PC-9 (cell line): ENCODE measurements around the gene DIAPH3.

Source experiments
- EZH2 ChIP-seq: fragments of 200-600 bp; sonication (generic); IDR thresholded peaks from 2 replicates; pipeline ENCODE4 v1.8.0; 2017; ENCODE audit warnings: antibody characterized with exemption, low read depth
- TF ChIP-seq, protein P1 (sequence below): fragments of 200-600 bp; sonication (generic); conservative IDR thresholded peaks from 2 replicates; pipeline ENCODE4 v1.6.1; 2017; ENCODE audit warnings: mixed run types, antibody characterized with exemption, mild to moderate bottlenecking, moderate library complexity

DNA sequence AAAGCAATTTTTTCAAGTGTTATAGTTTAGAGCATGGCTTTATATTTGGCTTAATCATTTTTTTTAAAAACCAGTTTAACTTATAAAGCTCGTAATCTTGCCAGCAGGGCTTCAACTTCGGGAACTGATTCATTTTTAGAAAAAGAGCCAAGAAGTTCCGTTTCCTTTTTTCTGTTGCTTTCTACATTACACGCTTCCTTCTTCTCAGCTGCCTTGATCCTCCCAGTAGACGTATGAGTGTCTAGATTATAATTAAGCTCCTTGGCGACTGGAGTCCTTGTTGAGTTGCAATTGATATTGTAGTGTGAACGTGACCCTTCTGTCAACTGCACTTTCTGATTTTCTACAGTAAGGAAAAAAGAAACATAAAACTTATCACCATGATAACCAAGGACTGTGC, 497.2 kb downstream of the DIAPH3 start:
- TF ChIP-seq, protein P1, sequence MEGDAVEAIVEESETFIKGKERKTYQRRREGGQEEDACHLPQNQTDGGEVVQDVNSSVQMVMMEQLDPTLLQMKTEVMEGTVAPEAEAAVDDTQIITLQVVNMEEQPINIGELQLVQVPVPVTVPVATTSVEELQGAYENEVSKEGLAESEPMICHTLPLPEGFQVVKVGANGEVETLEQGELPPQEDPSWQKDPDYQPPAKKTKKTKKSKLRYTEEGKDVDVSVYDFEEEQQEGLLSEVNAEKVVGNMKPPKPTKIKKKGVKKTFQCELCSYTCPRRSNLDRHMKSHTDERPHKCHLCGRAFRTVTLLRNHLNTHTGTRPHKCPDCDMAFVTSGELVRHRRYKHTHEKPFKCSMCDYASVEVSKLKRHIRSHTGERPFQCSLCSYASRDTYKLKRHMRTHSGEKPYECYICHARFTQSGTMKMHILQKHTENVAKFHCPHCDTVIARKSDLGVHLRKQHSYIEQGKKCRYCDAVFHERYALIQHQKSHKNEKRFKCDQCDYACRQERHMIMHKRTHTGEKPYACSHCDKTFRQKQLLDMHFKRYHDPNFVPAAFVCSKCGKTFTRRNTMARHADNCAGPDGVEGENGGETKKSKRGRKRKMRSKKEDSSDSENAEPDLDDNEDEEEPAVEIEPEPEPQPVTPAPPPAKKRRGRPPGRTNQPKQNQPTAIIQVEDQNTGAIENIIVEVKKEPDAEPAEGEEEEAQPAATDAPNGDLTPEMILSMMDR, result no peak
- TF ChIP-seq EZH2, result no peak
